HG03039 (cell line): ENCODE measurements around the gene ALOX12B.

Experiments used
- ATAC-seq: cut with Tn5 transposase; IDR thresholded peaks from one replicate; pipeline ENCODE4 v1.9.1; 2021; ENCODE audit warnings: mild to moderate bottlenecking, moderate library complexity; ENCODE audit not compliant: unreplicated experiment

ALOX12B gene

DNA sequence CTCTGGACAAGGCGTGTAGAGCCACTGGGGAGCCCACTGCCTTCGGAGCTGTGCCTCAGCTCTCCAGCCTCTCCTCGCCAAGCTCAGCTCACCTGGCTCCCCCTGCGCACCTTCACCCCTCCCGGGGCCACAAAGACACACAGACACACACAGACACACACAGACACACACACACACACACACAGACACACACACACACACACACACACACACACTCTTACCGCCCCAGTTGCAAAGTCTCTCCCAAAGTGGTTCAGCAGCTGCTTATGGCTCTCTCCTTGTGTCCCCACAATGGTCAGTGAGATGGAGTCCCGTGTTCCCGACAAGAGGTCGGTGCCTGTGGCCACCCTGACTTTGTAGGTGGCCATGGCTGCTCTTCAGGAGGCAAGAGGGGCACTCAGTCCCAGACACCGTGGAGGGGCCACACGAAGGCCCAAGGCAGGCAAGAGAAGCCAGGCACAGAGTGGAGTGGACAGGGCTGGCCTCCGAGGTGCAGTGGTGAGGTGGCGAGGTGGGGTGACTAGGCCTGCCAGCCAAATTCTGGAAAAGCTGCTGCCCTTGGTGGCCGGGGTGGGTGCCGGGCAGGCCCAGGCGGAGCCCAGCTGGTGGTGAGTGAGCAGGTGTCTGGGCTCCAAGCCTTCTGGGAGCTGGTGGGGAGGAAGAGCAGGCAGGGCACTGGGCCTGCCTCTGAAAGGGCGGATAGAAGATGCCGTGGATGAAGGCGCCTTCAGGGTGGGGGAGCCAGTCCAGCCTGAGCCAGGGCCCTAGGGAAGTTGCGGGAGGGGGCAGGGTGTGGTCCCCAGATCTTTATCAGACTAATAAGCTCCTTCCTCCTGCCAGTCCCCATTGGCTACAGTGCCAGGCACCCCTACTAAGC, at the start of gene ALOX12B:
TSS of gene ALOX12B (minus strand) at position 642 of the 877 bp plus-strand sequence. CDS start at position 368, 274 bp downstream.
- no peak for ATAC-seq

DNA sequence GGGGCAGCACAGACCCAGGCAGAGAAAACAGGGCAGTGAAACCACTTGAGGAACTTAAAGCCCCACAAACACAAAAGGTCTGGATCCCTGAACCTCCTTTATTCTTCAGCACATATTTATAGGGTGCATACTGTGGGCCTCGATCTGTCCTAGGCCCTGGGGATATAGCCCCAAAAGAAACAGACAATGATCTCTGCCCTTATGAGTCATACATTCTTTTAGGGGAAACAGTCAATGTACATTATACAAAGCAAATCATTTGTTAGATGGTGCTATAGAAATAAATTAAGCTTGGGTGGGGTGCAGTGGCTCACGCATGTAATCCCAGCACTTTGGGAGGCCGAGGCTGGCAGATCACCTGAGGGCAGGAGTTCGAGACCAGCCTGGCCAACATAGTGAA, 46.4 kb upstream of the ALOX12B start:
- ATAC-seq = no peak

DNA sequence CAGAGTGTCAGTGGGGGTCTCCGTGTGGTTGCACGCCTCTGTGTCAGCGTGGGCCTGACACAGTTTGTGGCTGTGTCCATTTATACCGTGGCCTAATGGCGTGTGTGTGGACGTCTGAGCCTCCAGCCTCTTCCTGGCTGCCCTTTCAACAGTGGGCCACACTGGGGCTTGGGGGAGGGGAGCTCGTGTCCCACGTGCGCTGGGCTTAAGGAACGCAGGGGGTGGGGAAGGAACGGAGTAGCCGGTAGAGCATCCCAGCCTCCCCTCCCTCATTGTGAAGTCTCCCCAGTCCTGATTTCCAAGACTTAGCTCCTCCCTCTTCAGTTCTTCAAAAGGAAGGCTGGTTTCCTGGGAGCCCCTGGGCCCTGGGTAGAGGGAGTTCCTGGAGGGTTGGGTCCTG, 45.9 kb upstream of the ALOX12B start:
- no peak for ATAC-seq

DNA sequence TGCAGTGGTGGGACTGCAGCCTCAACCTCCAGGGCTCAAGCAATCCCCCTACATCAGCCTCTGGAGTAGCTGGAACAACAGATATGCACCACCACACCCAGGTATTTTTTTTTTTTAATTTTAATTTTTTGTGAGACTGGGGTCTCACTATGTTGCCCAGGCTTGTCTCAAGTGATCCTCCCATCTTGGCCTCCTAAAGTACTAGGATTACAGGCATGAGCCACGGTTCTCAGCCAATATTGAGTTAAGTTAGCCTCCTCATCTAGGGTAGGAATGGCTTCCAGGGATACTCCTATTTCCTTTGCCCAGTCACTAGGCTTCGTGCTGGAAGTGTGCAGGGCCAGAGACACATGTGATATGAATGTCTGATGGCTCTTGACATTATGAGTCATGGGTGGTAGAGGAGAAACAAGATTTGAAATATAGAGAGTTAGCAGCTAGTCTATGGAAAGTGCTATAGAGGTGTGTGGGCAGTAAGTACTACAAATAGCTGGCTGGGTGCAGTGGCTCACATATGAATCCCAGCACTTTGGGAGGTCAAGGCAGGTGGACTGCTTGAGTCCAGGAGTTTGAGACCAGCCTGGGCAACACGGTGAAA, 44.4 kb upstream of the ALOX12B start:
- no peak for ATAC-seq

DNA sequence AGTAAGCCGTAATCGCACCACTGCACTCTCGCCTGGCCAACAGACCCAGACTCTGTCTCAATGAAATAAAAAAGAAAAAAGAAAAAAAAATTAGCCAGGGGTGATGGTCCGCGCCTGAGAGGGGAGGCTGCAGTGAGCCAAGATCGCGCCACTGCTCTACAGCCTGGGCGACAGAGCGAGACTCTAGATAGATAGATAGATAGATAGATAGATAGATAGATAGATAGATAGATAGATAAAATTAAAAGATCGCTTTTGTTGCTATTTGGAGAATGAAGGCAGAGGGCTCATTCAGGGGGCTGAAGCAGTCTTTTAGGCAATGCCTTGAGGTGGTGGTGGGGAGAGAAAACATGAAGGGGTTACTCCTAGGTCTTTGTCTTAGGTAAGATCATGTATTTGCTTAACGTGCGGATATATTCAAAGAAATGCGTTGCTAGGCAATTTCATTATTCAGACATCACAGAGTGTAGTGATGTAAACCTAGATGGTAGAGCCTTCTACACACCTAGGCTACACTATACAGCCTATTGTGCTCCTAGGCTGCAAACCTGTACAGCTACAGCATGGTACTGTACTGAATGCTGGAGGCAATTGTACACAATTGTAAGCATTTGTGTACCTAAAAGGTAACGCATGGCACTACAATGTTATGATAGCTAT, 40.7 kb upstream of the ALOX12B start:
- ATAC-seq = no peak

DNA sequence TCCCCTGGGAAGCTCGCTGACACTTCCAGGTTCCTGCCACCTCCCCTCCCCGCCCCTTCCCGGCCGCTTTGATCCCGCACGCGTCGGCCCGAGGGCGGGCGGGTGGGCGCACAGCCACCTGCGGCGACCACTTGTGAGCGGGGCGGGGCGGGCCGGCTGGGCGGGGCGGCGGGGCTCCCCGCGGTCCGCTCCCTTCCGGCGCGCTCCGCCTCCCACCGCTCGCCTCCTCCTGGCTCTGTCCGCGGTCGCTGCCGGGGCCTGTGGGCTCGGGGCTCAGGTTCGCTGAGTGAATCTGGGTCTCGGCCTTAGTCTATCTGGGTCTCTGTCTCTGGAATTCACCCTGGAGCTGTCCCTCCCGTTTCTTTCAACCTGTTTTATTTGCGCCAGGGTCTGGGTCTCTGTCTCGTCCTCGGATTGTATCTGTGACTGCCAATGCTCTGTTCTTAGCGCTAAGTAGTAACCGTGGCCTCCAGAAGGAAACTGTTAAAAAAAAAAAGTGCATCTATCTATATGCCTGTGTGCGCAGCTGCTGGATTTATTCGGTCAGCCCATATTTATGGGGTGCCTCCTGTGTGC, 39.1 kb upstream of the ALOX12B start:
- no peak for ATAC-seq

DNA sequence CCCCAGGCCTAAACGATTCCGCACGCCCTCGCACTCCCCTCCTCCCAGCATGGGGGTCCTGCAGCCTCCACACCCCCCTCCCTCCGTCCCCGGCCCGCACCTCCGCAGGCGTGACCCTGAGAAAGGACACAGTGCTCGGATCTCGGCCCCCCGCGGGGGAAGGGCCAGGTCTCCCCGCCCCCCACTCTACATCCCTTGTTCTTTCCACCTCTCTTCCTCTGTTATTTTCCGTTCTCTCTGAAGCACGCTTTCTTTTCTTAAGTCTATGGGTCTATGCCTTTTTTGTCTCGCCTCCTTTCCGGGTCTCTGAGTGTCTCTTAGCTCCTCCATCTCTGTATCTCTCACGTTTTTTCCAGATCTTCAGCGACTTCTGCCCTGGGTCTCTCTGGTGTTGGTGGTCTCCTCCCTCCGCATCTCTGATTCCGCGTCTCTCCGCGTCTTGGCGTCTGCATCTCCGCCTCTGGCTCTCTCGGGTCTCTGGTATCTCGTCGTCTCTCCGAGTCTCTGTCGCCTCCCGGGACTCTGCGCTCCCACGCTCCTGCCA, 38.5 kb upstream of the ALOX12B start:
- ATAC-seq = no peak

DNA sequence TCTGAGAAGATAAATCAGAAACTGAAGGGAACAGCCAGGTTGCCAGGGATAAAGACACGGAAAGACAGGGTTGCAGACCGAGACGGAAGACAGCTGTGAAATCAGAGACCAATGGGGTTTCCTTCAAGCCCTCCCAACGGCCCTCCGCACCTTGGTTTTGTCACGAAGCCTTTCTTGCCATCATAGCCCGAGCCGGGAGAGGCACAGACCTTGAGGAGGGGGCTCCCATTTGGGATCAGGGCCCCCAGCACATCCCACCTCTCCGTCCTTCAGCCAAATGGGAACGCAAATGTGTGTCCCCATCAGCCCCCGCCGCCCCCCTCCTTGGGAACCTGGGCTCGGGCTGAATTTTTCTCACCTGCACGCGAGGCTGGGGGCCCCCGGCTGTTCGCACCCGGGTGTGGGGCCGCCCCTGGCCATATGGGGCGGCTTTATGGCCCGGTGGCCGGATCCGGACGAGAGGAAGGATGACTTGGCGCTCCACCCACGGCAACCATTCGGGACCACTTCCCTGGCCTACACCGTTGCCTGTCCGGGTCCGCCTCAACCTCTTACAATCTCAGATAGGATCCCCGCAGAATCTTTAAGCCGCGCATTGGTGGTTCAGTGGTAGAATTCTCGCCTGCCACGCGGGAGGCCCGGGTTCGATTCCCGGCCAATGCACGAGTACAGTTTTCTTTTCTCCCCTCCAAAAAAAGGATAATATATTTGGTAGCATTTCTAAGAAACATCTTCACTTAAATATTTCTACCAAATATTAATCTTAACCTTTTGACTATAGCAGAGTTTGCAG, 37.8 kb upstream of the ALOX12B start:
- no peak for ATAC-seq

DNA sequence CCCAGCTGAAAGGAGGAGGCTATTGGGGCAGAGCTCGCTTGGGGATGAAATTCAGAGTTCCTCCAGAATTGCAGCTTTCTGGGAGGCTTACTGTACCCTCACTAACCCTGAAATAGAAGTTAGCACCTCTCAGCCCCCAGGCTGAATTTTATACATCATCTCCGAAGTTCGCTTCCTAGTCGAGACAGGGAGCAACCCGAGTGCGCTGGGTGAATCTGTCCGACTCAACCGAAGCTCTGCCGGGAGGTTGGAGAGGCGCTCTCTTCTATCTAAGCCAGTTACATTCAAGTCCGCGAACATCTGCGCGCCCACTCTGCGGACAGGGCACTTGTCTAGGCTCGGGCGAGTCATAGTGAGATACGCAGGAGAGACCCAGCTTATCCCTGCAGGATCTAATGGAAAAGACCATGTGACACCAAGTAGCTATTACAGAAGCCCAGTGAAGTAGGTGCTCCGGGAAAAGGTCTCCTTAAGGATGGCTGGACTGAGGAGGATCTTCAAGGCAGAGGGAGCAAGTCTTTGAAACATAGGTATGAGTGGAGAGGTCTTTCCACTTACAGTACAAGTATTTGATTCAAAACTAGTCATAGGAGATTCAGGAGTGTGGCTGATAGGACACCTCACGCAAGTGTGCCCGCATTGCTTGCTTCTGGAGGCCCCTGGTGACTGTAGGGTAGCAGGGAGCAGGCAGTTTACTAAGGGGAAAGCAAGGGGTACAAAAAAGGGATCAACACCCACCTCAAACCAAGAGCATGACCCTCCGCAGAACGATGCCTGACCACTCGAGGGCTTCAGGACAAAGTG, 37.0 kb upstream of the ALOX12B start:
- ATAC-seq = no peak

DNA sequence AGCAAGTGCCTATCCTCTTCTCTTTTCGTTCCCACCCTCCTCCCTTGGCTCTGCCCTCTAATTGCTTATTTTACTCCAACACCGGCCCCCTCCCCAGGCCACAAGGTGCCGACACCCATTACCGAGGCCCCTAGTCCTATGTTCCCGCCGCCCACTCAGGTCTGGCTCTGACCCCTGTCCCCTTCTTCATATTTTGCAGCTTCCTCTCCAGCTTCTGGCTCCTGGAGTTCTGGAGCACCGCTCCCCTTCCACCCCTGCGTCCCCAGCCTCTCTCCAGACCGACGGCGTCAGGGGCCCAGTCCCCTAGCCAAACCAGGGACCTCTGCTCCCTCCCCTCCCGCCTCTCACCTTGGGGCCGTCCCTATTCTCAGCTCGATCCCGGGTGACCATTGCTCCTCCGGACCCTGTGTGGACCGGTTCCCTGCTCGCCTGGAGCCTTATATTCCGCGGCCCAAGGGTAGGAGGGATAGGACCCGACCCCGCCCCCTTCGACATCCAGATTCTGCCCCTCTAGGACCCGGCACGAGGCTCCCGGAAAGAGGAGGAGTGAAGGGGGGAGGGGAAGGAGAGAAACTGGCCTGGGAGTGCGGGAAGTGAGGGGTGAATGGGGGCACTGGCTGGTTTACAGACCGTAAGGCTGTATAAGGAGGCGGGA, 36.3 kb upstream of the ALOX12B start, which contains the start of gene HES7:
TSS of gene HES7 (minus strand) at position 412 of the 655 bp plus-strand sequence. CDS start at position 390, 22 bp downstream.
- ATAC-seq = no peak

DNA sequence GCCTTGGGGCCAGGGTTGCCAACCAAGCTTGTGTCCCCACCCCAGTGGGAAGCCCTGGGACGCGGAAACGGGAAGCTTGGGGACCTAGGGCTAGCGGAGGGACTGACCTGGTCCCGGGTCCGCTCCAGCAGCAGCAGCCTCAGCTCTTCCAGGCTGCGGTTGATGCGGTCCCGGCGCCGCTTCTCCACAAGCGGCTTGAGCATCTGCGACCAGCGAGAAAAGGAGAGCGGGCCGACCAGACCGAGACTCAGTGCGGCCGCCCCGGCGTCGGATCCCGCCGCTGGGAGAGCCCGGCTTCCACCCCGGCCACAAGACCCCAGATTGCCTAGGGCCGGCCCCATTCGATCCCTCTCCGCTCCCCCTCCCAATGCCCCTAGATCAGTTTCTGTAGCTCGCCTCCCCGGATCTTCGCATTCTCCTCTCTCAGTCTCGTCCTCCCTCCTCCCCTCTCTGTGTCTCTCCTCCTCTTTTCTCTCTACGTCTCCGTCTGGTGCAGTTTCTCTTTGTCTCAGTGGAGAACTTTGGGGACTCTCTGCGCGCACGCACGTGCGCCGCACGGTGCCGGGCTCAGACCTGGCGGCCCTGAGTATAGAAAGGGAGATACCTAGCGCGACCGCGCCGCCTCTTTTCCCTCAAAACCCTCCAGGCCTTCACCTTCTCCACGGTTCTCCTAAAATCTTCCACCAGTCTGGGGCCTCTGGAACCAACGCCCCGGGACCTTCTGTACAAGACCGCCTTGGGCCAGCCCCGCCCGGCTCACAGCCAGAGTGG, 35.6 kb upstream of the ALOX12B start:
- no peak for ATAC-seq

DNA sequence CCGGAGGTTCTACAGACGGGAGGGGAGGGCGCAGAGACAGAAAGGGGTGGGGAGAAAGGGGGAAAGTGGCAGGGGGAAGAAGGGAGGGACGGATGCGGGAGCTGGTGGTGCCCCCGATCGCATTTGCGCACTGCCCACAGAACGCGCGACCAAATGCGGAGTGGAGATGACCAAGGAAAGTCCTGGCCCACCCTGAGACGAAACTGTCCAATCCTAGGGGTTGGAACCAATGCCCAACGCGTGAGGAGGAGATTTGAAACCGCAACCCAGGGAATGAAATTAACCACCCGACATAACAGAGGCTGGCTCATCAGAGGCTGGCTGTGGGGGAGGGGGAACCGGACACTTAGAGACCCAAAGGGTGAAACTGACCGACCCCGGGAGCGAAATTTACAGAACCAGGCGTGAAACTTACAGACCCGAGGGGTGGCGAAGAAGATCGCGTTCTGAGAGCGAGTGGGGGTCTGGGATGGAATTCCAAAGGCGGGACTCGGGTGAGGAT, 35.0 kb upstream of the ALOX12B start:
- no peak for ATAC-seq

DNA sequence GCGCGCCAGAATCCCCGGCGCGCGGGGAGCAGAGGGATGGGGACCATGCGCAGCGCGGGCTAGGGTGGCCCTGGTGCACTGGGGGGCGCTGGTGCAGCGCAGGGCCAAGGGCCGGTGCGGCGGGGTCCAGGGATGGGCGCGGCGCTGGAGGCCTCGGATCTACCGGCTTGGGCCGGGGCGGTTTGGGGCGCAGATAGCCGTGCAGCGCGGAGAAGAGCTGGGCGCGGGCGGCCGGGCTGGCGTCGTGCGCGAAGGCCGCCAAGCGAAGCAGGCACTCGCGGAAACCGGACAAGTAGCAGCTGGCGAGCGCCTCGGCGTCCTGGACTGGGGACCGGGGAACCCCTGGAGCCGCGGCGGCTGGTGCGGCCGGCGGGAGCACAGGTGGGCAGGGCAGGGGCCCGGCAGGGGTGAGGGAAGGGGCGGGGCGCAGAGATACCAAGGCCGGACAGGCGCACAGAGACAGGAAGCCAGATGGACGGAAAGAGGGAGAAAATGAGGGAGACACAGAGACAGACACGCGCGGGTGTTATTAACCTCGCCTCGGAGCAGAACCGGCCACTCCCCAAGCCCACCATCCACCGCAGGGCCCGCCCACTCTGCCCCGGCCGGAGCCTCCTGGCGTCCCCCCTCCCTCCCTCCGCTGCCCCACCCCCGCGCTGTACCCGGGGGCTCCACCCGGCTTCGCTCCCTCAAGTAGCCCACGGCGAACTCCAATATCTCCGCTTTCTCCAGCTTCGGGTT, 34.3 kb upstream of the ALOX12B start:
- ATAC-seq = no peak

DNA sequence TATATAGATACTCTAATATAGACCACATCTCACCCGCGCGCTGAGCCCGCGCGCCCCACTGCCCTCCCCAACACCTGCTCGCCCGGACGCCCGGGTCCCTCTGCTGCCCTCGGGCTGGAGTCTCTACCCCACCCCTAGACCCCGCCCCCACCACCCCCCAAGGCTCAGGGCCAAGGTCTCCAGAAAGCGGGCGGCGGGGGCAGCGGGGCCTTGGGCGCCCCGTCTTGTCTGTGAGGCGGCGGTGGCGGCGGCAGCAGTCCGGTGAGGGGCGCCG, 33.8 kb upstream of the ALOX12B start:
- ATAC-seq = no peak

DNA sequence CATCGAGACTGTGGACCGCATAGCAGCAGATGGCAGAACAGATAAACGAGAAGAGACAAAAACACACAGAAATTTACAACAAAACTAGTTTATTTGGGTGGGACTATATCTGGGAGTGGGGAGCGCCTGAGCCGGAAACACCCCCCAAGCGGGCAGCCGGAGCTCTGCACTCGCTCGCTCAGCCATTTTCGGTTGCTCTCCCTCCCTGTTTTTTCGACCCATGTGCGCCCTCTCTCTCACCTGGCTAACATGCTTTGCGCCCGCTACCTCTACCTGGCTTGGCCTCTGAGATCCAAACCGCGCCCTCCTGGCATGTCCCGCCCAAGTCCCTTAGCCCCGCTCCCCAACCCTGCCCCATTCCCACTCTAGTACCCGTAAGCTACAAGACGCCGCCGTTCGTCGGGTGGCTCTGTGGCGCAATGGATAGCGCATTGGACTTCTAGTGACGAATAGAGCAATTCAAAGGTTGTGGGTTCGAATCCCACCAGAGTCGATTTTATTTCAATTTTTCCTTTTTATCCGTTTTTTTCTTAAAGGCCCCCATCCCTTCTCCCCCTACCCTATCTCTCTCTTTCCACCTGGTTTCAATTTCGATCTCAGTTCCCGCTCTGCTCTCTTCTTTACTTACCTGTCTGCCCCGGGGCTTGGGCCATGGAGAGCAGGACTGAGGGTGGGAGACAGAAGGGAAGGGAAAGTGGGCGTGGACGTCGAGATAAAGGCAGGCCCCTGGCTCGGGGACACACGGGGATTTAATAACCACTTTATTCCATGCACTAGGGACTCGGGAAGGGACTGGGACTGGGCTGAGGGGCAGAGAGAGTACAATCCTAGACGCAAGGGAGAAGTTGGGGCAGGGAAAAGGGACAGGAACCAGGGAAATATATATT, 33.2 kb upstream of the ALOX12B start:
- ATAC-seq = no peak
